AG09319 (cell line): ENCODE measurements around the gene TMA7B.

ENCODE experiments used
- DNase-seq: peaks from one replicate; pipeline ENCODE4 v3.0.0-alpha.2; 2010; ENCODE audit warnings: low read depth; ENCODE audit errors: extremely low read depth
- CTCF ChIP-seq: IDR thresholded peaks from 2 replicates; pipeline ENCODE4 v1.5.1; 2011; ENCODE audit warnings: low read depth, mild to moderate bottlenecking, inconsistent platforms, low read length, moderate library complexity

The TMA7B gene

GRCh38 chr22:39926753-39927152, 33.4 kb upstream of the TMA7B start:
- no peak for TF ChIP-seq CTCF
- no peak for DNase-seq

GRCh38 chr22:39927544-39927943, 32.7 kb upstream of the TMA7B start:
- no peak for TF ChIP-seq CTCF
- no peak for DNase-seq

GRCh38 chr22:39928536-39929520, 31.4 kb upstream of the TMA7B start:
- no peak for TF ChIP-seq CTCF
- DNase-seq = no peak

- no peak for DNase-seq
- no peak for TF ChIP-seq CTCF
Observed at GRCh38 chr22:39931251-39931650, 28.9 kb upstream of the TMA7B start.

GRCh38 chr22:39932166-39932565, 28.0 kb upstream of the TMA7B start:
- no peak for DNase-seq
- no peak for TF ChIP-seq CTCF

- DNase-seq = no peak
- TF ChIP-seq CTCF = peak; percentile 34
Observed at GRCh38 chr22:39932918-39933649, 27.1 kb upstream of the TMA7B start.

GRCh38 chr22:39933741-39934140, 26.5 kb upstream of the TMA7B start:
- no peak for TF ChIP-seq CTCF
- no peak for DNase-seq
